Left lung (tissue), 10 donors: ENCODE results near the gene HRC. TPM values are rescaled to one million over a fixed set of nuclear protein-coding genes. Genes with fewer than 3 reads are reported as not detected.
"Not testable (repeated sequence)": the region's sequence is repeated elsewhere in the genome, so short reads cannot be mapped to it uniquely, and the experiment has no call there.

Experiments
- ATAC-seq: fragments of 200-7000 bp; cut with Tn5 transposase; one replicate; pipeline ENCODE4 v1.9.1; 2020; ENCODE audit warnings: moderate library complexity
- DNase-seq, 4 donors: peaks; one replicate each; pipeline ENCODE4 v3.0.0-alpha.2; 2013 to 2020
- H3K27ac ChIP-seq, 2 donors: fragments of 200-600 bp; sonication (generic) in 1 of 2; one replicate each; pipeline versions ENCODE4 v1.5.0 to v1.8.0; 2020 to 2021
- H3K27me3 ChIP-seq, 2 donors: fragments of 200-600 bp; sonication (generic) in 1 of 2; one replicate each; pipeline versions ENCODE4 v1.5.0 to v1.8.0; 2020 to 2021
- H3K36me3 ChIP-seq, 2 donors: fragments of 200-600 bp; sonication (generic) in 1 of 2; one replicate each; pipeline versions ENCODE4 v1.5.0 to v1.8.0; 2020 to 2021
- H3K4me1 ChIP-seq, 2 donors: fragments of 200-600 bp; one replicate each; pipeline ENCODE4 v1.8.0; 2021
- H3K4me3 ChIP-seq, 2 donors: fragments of 200-600 bp; sonication (generic) in 1 of 2; one replicate each; pipeline versions ENCODE4 v1.5.0 to v1.8.0; 2020 to 2021; ENCODE audit warnings: mild to moderate bottlenecking in 1 of 2
- H3K9me3 ChIP-seq, 2 donors: fragments of 200-600 bp; sonication (generic) in 1 of 2; one replicate each; pipeline versions ENCODE4 v1.5.0 to v1.8.0; 2020 to 2021
- CTCF ChIP-seq, 2 donors: fragments of 200-600 bp; sonication (generic) in 1 of 2; IDR thresholded peaks; one replicate each; pipeline versions ENCODE4 v1.5.0 to v1.8.0; 2021; ENCODE audit warnings: antibody characterized with exemption in 2 of 2
- intact Hi-C, 2 donors: fragments of 100-400 bp; cut with DNase I; formaldehyde crosslinking; loops; one replicate each; pipeline versions ENCODE4 v1.11.2 to v1.14.2; 2022
- polyA plus RNA-seq, 6 donors: library from polyadenylated mRNA; unstranded; fragments of 120-200 nt; gene quantifications; one replicate each; pipeline ENCODE4 v1.2.1, GENCODE V29; 2013; ENCODE audit not compliant: insufficient read length in 6 of 6
- total RNA-seq, 2 donors: library from RNA; stranded (reverse); fragmentation: NEBNext Ultra II Directional; extraction: Animal tissue kit (Norgen Biotek cat#: 25700); gene quantifications; one replicate each; pipeline ENCODE4 v1.2.1, GENCODE V29; 2021
- donor health status: DM: no; HTN: yes; CAD: no.
- donor health status: DM: no; HTN: no; CAD: no.

The HRC gene
- total and polyA plus RNA-seq, 8 donors, result 0.26 to 16.4 (median 9.5) TPM

GRCh38 chr19:49186108-49186507, 30.9 kb upstream of the HRC start:
- Histone ChIP-seq H3K27me3 (no peaks in the 10 kb centered on the region), H3K4me1 (no peaks in the 10 kb centered on the region), H3K36me3 (peaks cover 0 to 30% of the 10 kb centered on the region in 2 donors), H3K4me3 (no peak overlapping the region), H3K27ac (no peak overlapping the region), H3K9me3 (peaks cover 0 to 2% of the 10 kb centered on the region in 2 donors)
- TF ChIP-seq CTCF (IDR thresholded peaks at IDR 0.05), result no peak
- ATAC-seq (no peak), DNase-seq (no peak)
- intact Hi-C loops, result no loop called here

GRCh38 chr19:49182848-49183375, 27.7 kb upstream of the HRC start:
- intact Hi-C loops, result no loop called here
- H3K4me3 ChIP-seq, result no peak overlapping the region
- H3K36me3 ChIP-seq, result peaks cover 0 to 19% of the 10 kb centered on the region in 2 donors
- H3K4me1 ChIP-seq, result no peaks in the 10 kb centered on the region
- no peaks in the 10 kb centered on the region for H3K27me3 ChIP-seq
- no peak for ATAC-seq
- TF ChIP-seq CTCF (IDR thresholded peaks at IDR 0.05), result no peak
- no peak for DNase-seq
- H3K27ac ChIP-seq, result no peak overlapping the region
- H3K9me3 ChIP-seq, result peaks cover 0 to 2% of the 10 kb centered on the region in 2 donors

- intact Hi-C loops, H3K9me3 ChIP-seq, H3K27ac ChIP-seq, ATAC-seq, DNase-seq, H3K4me3 ChIP-seq, H3K4me1 ChIP-seq, H3K27me3 ChIP-seq: not testable (repeated sequence)
- H3K36me3 ChIP-seq, result peaks cover 0 to 19% of the 10 kb centered on the region in 2 donors
Measured at GRCh38 chr19:49182010-49182847, 27.0 kb upstream of the HRC start.

GRCh38 chr19:49180659-49181058, 25.5 kb upstream of the HRC start:
- H3K36me3 ChIP-seq, result peaks cover 0 to 16% of the 10 kb centered on the region in 2 donors
- peaks cover 0 to 2% of the 10 kb centered on the region in 2 donors for H3K9me3 ChIP-seq
- ATAC-seq, result no peak
- intact Hi-C loops, result no loop called here
- no peaks in the 10 kb centered on the region for H3K27me3 ChIP-seq
- no peak overlapping the region for H3K27ac ChIP-seq
- TF ChIP-seq CTCF (IDR thresholded peaks at IDR 0.05), result no peak
- no peaks in the 10 kb centered on the region for H3K4me1 ChIP-seq
- no peak overlapping the region for H3K4me3 ChIP-seq
- DNase-seq, result no peak

- H3K4me1 ChIP-seq, result no peaks in the 10 kb centered on the region
- intact Hi-C loops, result no loop called here
- no peak for TF ChIP-seq CTCF (IDR thresholded peaks at IDR 0.05)
- no peak overlapping the region for H3K4me3 ChIP-seq
- no peak overlapping the region for H3K27ac ChIP-seq
- peaks cover 0 to 40% of the 10 kb centered on the region in 2 donors for H3K36me3 ChIP-seq
- ATAC-seq (no peak), DNase-seq (no peak)
- no peaks in the 10 kb centered on the region for H3K9me3 ChIP-seq
- H3K27me3 ChIP-seq, result no peaks in the 10 kb centered on the region
Measured at GRCh38 chr19:49173198-49173597, 18.0 kb upstream of the HRC start.
